Glomerular visceral epithelial cell (primary cell): Measurements from ENCODE around the gene KRTAP4-3.
"Not testable (repeated sequence)": the region's sequence is repeated elsewhere in the genome, so short reads cannot be mapped to it uniquely, and the experiment has no call there.

ENCODE experiments used
- DNase-seq: peaks from one replicate; pipeline ENCODE4 v3.0.0-alpha.2; 2016; ENCODE audit errors: extremely low spot score

The KRTAP4-3 gene

DNA sequence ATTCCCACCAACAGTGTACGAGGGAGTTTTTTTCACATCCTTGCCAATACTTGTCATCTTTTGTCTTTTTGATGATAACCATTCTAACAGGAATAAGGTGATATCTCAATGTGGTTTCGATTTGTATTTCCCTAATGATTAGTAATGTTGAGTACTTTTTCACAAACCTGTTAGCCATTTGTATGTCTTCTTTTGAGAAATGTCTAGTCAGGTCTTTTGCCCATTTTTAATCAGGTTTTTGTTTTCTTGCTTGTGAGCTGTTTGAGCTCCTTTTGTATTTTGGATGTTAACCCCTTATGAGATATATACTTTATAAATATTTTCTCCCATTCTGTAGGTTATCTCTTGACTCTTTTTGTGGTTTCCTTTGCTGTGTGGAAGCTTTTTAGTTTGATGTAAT is 16.5 kb downstream of the KRTAP4-3 start:
- DNase-seq, result no peak

DNA sequence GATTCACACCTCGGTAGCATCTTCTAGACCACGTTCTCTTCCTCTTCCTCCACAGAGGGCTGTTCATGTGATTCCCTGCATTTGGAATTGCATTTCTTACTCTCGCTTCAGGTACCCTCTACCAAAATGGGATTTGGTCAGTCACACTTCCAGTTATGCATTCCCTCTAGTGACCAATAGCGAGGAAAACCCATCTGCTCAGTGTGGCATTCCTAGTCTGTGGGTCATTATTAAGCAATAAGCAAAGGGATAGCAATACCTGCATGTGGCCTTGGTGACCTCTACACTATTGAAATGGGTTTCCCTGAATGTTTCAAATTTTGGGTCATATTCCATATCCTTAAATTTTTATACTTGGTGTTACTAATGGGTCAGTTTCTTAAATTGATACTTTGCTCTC is 18.0 kb downstream of the KRTAP4-3 start:
- no peak for DNase-seq

DNA sequence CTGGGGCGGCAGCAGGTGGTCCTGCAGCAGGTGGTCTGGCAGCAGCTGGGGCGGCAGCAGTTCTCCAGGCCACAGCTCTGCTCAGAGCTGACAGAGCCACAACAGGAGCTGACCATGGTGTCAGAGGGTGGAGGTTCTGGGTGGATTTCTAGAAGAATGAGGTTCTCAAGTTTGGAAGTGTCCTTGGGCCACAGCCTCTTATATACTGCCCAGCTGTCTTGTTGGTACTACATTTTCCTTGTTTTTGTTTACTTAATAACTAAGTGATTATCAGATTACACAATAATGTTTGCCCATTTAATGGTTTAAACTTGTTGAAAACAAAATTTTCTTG is 18.4 kb downstream of the KRTAP4-3 start, which contains the start of gene KRTAP4-5:
Gene KRTAP4-5 (minus strand): TSS at position 174 of the 334 bp plus-strand sequence. CDS start 58 bp downstream, at position 116.
- DNase-seq, result no peak

DNA sequence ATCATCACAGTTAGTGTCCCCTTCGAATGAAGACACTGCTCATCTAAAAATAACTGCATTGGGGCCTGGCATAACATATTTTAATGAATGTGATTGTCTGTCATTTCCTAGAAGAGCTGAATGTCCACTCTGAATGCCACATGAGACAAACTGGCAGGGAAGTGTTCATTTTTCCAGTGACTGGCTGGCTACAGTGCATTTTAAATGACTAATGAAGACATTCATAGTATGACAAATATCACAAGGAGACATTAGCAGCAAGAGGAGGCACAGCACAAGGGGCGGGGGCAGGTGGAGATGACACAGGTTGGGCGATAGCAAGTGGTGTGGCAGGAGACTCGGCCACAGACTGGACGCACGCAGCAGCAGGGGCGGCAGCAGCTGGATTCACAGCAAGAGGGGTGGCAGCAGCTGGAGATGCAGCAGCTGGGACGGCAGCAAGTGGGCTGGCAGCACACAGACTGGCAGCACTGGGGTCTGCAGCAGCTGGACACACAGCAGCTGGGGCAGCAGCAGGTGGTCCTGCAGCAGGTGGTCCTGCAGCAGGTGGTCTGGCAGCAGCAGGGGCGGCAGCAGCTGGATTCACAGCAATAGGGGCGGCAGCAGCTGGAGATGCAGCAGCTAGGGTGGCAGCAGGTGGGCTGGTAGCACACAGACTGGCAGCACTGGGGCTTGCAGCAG is 18.9 kb downstream of the KRTAP4-3 start:
- not testable (repeated sequence) for DNase-seq

DNA sequence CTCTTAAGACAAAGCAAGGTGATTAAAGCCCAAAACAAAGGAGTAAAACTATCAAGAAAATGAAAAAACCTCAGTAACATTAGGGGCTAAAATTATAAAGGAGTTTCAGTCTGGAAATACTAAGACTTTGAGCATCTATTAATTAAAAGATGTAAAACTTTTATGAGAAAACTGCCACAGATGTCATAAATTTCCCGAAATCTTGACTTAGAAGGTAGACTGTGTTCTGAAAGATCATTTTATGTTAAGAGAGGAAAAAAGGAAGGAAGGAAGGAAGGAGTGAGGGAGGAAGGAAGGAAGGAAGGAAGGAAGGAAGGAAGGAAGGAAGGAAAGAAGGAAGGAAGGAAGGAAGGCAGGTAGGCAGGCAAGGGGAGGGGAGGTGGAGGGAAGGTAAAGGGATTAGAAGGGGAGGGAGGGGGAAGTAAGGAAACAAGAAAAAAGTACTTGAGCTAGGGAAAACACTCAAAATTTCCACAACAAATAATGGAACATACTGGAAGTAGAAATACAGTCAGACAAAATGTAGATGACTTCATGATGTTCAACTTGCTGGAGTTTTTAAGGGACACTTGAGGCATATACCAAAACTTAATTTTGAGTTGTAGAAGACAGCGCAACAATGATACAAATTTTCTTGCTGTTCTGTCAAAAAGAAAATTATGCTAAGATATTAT is 20.4 kb downstream of the KRTAP4-3 start:
- no peak for DNase-seq

DNA sequence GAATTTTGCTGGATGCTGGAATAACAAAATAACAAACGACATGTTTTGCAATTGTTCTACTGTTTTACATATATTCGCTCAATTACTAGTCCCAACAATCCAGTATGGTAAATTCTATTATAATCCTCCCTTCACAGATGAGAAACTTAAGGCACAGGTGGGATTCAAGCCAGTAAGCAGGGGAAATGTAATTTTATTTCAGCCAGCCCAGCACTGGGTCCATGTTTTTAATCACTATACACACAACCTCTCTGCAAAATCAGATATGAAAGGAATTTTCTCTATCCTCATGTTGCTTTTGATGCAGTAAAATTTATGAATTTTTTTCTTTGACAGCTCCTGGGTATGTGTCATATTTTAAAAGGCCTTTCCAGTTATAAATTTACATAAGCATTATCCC is 22.8 kb downstream of the KRTAP4-3 start:
- no peak for DNase-seq

DNA sequence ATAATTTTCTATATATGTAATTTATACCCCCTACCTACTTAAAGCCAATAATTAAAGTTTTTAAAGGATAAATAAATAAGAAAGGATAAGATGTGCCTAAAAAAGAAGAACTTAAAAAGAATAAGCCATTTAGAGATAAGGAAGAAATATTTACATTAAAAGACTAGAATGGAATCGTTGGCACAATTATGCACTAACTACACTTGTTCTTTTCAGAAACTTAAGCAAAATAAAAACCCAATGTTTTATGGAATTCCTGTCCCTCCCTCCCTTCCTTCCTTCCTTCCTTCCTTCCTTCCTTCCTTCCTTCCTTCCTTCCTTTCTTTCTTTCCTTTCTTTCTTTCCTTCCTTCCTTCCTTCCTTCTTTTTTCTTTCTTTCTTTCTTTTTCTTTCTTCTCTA is 23.2 kb downstream of the KRTAP4-3 start:
- no peak for DNase-seq

DNA sequence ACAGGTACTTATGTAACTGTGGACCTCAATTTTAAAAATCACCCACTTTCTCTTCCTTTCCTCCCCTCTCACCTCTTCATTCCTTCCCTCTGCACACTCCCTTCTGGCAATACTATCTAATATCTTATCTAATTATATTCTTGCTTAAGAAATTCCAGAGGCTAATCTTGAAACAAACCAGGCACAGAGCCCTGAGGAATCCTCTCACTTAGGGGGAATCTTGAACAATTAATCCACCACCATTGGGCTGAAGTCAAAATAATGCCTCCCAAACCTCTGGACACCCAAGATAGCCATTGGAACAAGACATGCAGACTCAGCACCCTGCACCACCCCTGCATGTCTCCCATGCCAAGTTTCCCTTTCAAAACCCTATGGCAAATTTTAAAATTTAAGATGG is 26.7 kb downstream of the KRTAP4-3 start:
- no peak for DNase-seq

DNA sequence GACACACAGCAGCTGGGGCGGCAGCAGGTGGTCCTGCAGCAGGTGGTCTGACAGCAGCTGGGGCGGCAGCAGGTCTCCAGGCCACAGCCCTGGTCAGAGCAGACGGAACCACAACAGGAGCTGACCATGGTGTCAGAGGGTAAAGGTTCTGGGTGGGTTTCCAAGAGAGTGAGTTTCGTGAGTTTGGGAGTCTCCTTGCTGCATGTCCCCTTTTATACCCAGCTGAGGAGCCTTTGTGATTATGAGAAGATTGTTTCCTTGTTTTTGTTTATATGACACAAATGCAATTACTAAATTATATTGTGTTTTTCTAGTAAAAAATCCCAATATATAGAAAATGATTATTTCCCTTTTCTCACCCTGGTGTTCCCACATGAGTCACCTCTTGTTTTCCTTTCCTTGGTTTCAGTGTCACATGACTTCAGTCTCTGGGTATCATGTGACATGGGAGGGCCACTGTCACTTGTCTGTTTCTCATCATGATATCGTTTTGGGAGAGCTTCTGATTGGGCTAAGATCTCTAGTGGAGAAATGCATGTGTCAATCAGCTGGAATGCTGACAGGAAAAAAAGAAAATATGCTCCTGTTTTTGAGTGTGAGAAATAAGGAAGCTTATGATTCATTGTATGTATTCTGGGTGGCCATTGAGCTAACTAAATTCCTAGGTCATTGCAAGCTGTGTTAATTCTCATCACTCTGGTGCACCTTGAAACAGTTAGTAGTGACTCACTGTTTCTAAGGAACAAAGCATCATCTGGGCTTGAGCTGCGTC is 27.5 kb downstream of the KRTAP4-3 start, which contains the start of gene KRTAP4-6:
Gene KRTAP4-6 (minus strand): TSS at position 185 of the 772 bp plus-strand sequence. CDS start 57 bp downstream, at position 128.
- peak; percentile 85 for DNase-seq

DNA sequence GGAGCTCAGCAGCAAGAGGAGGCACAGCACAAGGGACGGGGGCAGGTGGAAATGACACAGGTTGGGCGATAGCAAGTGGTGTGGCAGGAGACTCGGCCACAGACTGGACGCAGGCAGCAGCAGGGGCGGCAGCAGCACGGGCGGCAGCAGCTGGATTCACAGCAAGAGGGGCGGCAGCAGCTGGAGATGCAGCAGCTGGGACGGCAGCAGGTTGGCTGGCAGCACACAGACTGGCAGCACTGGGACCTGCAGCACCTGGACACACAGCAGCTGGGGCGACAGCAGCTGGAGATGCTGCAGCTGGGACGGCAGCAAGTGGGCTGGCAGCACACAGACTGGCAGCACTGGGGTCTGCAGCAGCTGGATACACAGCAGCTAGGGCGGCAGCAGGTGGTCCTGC is 28.2 kb downstream of the KRTAP4-3 start:
- DNase-seq, result not testable (repeated sequence)

DNA sequence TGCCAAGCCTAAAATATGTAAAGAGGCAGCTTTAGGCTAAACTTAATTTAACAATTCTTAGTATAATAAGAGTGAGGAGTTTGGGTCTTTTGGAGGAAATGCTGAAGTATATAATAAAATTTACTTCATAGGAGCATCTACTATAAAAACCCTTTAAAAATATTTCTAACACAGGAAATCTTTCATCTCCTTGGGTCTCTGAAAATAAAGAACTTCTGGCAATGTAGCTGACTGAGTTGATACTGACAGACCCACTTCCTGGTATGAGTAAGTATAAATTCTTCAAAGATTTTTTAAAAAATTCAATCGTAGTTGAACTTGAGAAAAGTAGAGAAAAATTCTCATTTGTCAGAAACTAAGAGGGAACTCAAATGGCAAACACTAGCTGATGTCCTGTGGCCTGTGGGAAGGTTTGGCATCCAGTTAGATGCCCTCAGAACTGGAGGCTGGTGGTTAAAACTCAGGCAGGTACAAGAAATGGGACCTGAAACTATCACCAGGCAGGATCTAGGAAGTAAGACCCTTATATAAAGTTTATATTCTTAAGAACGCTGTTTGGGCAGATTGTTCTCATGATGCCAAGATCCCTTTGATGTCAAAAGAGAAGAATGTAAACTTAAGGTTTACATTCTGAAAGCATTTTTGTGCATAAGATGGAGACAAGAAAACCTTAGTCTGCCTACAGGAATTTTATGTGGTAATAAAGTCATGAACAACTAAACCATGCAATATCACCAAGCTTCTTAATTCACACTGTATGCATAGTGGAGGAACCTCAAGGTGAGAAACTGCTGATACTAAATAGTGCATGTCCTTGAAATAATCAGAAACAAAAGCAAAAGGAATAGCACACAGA is 33.9 kb downstream of the KRTAP4-3 start:
- DNase-seq, result no peak

DNA sequence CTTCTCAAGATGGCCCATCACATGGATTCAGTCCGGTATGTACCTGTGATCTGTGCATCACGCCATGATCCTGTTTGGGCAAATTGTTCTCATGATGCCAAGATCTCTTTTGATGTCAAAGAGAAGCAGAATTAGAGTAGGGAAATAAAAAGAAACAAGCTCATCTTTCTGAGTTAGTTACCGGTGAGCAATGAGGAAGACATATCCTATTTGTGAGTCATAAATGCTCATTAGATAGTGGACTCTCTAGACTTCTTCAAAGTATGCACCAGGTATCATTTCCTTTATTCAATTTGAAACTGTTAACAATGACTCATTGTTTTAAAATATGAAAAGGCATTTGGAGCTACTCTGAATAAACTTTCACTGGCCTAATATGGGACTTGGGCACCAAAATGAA is 36.0 kb downstream of the KRTAP4-3 start:
- DNase-seq, result peak; percentile 34

DNA sequence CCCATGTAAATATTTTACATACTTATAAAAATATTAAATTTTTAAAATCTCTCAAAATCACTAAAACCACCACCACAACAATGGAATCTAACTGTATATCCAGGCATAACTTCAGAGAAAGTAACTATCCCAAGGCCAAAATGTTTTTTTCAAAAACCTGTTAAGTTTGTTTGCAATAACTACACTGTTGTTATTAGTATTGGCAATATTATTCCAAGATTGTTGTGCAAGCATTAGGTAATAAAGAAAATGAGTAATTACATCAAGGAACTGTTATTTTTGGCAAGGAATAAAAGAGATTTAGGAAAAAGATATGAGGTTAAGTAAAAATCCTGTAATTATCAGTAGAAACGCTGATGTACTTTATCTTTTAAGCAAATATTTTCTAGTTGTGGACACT is 40.6 kb downstream of the KRTAP4-3 start:
- DNase-seq, result no peak

DNA sequence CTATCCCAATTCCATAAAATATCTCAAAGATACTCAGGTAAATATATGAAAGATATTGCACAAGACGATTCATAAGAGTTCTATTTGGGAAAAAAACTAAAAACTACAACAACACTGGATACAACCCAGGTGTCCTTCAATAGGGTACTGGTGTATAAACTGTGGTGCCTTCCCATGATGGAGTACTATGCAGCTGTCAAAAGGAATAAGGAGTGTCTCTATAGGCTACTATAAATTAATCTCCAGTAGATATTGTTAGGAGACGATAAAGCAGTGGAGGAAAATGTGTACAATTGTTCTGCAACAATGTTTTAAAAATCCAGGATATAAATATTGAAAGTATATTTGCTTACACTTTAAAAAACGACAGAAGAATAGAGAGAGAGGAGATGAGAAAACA is 41.6 kb downstream of the KRTAP4-3 start:
- no peak for DNase-seq

DNA sequence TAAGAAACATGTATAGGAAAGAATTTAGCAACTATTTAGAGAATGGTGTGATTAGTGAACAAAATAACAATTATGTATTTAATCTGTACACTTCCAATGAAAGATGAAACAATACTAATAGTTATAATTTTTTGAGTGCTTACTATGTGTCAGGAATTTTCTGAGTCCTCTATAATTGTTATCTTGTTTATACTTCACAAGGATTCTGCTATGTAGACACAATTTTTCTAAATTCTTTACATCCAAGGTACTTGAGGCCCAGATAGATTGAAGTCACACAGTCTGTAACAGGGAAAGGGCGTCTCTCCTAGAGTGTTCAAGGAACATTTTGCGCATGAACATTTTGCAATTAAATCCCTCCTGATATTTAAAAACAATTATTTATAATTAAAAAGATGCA is 43.0 kb downstream of the KRTAP4-3 start:
- DNase-seq, result no peak

DNA sequence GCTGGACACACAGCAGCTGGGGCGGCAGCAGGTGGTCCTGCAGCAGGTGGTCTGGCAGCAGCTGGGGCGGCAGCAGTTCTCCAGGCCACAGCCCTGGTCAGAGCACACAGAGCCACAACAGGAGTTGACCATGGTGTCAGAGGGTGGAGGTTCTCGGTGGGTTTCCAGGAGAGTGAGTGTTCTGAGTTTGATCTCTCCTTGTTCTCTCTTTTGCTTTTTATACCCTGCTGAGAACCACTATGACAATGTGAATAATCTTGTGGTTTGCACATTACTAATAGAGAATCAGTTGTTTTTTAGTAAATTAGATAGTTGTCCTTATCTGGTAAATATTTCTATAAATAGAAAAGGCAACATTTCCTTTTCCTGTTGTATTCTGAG is 44.0 kb downstream of the KRTAP4-3 start, which contains the start of gene KRTAP4-12:
Gene KRTAP4-12 (minus strand): TSS at position 192 of the 381 bp plus-strand sequence. CDS start 60 bp downstream, at position 132.
- DNase-seq, result not testable (repeated sequence)

DNA sequence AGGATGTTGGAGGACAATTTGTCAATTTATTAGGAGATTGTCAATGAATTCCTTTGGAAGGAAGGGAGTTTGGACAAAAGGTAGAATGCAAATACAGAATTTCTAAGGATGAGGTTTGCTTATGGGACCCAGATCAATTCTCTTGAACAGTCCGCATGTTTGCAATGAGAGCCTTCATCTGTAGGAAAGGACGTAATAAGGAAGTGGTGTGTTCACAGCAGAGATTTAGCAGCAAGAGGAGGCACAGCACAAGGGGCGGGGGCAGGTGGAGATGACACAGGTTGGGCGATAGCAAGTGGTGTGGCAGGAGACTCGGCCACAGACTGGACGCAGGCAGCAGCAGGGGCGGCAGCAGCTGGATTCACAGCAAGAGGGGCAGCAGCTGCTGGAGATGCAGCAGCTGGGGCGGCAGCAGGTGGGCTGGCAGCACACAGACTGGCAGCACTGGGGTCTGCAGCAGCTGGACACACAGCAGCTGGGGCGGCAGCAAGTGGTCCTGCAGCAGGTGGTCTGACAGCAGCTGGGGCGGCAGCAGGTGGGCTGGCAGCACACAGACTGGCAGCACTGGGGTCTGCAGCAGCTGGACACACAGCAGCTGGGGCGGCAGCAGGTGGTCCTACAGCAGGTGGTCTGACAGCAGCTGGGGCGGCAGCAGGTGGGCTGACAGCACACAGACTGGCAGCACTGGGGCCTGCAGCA is 44.6 kb downstream of the KRTAP4-3 start:
- DNase-seq, result not testable (repeated sequence)

DNA sequence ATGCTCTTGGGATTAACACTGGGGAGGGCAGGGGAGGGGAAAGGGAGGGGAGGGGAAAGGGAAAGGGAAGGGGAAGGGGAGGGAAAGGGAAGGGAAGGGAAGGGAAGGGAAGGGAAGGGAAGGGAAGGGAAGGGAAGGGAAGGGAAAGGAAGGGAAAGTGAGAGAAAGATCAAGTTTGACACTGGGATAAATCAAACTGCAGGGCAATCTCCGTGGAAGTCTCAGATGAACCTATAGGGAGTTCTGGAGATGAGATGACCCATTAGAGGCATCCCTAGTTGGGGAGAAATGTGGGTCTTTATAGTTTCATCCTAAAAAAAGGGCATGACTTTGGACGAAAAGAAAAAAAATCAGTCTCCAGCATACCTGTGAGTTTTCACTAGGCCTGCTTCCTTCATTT is 46.3 kb downstream of the KRTAP4-3 start:
- no peak for DNase-seq

DNA sequence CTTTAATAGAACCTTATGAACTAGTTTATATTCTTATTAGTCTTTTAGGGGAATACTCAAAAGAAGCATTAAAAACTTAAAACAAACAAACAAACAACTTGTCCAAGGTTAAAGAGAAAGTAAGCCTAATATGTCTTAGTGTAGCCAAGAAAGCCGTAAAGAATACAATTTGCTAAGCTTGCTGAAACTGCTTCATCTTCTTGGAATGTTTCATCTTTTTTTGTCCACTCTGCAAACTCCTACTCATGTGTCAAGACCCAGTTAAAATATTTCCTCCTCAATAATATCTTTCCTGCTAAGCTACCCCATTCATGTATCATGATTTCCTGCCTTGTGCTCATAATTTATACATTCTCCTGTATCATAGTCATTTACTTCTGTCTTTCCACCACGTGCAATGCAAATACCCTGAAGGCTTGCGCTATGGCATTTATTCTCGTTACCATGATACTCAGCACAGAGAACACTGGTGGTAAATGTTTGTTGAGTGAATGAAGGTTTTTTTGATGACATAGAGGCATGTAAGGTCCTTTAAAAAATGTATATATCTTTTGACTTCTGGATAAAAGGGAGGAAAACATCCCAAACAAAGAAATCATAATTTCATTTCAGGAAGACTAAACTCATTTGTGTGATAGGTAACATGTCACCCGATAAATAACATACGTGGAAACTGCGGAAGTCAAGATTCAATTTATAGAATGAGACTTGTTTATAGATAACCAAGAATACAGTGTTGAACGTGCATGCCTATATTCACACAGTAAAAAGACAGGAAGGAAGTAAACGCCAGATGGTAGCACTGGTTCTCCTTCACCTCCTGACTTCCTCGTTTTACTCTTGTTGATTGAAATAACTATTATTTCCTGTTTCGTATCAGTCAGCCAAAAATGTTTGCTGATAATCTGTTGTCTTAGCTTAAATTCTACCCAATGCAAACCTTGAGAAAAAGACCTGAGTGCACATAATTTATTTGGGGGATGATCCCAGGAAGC is 48.0 kb downstream of the KRTAP4-3 start:
- DNase-seq, result not testable (repeated sequence)

DNA sequence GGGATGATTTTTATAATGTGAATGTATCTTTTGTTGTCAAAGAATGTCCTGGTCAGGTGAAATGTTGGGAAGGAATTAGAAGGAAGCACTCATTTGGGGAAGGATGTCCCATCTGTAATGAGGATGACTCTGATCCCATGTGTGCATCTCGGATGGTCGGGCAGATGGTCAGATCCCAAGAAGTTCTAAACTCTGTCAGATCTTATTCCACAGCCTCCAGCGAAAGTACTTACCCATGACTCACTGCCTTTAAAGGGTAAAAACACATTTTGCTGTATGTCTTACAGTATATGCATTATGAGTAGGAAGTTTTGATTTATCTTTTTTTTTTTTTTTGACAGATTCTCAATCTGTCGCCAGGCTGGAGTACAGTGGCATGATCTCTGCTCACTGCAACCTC is 49.3 kb downstream of the KRTAP4-3 start:
- no peak for DNase-seq
